22Rv1 (cell line): ENCODE data around the gene TRIM71.

Experiments used
- CTCF ChIP-seq: fragments of 450-650 bp; IDR thresholded peaks from 2 replicates; pipeline ENCODE4 v1.5.1; 2017; ENCODE audit warnings: mild to moderate bottlenecking
- ZFX ChIP-seq: fragments of 450-650 bp; IDR thresholded peaks from 2 replicates; pipeline ENCODE4 v1.6.1; 2017; ENCODE audit warnings: antibody characterized with exemption, borderline replicate concordance

- TF ChIP-seq CTCF (no peak), ZFX (no peak)
Observed at GRCh38 chr3:32899265-32899664, 81.5 kb downstream of the TRIM71 start.
